NOMO-1 treated with dmso at 0.1 percent for 144 hours (cell line): ENCODE data around the gene MED15.
"Not testable (repeated sequence)": the region's sequence is repeated elsewhere in the genome, so short reads cannot be mapped to it uniquely, and the experiment has no call there.

Experiments used
- DNase-seq: peaks from one replicate; lab custom pipeline; 2025; ENCODE audit not compliant: unreplicated experiment; lab: John Stamatoyannopoulos, UW

MED15 gene

DNA sequence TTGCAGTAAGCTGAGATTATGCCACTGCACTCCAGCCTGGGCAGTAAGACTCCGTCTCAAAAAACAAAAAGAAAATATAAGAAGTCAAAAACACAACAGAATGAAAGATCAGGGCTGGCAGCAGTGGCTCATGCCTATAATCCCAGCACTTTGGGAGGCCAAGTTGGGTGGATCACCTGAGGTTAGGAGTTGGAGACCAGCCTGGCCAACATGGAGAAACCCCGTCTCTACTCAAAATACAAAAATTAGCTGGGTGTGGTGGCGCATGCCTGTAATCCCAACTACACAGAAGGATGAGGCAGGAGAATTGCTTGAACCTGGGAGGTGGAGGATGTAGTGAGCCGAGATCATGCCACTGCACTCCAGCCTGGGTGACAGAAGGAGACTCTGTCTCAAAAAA lies 87.1 kb downstream of the MED15 start:
- not testable (repeated sequence) for DNase-seq

GRCh38 chr22:20595461-20595860 lies 88.1 kb downstream of the MED15 start:
- no peak for DNase-seq

GRCh38 chr22:20599117-20599516 lies 91.7 kb downstream of the MED15 start:
- DNase-seq, result no peak

DNA sequence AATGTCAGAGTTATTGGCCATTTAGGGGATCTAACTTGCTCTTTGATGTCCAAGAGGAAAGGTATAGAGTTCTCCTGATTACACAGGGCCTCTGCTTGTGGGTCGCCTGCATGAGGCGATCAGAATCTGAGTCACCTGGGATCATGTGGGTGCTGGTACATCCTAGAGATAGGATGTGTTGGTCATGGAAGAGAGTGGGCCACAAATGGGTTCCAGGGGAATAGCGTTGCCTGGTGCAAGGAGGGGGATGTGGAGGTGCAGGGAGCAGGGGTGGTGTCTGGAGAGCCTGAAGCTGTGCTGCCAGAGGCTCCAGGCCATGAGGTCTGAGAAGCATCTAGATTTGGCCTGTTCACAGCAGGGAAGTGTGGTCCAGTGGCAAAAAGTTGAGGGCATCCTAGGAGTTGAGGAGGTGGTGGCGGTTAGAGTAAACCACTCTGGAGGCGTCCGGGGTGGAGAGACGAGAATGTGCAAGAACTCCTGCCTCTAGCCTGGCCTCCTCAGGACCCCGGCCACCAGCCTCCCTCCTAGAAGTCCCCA lies 92.8 kb downstream of the MED15 start:
- DNase-seq, result no peak

DNA sequence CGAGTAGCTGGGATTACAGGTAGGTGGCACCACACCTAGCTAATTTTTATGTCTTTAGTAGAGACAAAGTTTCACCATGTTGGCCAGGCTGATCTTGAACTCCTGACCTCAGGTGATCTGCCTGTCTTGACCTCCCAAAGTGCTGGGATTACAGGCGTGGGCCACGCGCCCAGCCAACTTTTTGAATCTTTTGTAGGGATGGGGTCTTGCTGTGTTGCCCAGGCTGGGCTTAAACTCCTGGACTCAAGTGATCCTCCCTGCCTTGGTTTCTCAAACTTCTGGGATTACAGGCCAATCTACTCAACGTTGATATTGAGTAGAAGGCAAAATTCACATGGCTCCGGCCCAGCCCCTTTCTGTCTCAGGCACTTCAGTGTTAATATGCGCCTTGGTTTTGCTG lies 93.9 kb downstream of the MED15 start:
- DNase-seq, result no peak

DNA sequence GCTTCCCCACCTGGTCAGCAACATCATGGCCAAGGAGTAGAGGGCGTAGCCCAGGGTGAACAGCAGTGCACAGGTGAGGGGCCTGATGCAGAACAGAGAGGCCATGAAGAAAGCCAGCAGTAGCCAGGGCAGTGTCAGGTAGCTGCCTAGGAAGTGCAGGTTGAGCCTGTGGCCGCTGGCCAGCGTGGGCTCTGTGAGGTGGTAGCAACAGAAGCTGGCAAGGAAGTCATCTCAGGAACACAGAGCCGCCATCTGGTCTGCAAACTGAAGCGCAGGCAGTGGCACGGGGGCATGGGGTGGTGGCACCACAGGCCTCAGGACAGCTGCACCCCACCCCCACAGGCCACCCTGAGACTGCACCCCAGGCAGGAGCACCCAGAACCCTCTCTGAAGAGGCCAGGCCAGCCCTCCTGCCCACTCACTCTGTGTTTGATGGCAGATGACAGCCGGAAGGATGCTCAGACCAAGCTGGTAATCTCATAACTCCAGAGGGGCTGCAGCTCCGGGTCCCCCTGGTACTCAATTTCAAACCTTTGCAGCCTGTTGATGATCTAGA lies 95.3 kb downstream of the MED15 start:
- DNase-seq, result no peak

GRCh38 chr22:20604092-20604747 lies 96.8 kb downstream of the MED15 start:
- DNase-seq, result no peak

DNA sequence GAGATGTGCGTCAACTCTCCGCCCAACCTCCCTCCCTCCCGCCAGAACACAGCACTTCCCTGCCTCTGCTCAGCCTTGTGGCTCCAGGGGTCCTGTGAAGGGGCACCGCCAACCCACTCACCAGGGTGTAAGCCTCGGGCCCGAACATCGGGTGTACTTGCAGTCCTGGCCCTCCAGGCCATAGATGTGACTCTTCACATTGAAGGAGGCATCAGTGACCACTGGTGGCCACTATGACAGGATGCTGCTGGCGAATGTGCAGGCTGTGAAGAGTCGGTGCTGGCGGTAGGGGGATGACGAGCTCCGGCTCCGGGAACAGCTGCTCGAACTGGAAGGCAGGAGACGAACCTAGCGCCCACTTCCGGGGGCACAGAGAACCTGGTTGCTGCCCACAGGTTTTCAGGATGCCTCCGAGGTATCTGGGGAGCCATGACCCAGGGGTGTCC lies 97.4 kb downstream of the MED15 start:
- no peak for DNase-seq

DNA sequence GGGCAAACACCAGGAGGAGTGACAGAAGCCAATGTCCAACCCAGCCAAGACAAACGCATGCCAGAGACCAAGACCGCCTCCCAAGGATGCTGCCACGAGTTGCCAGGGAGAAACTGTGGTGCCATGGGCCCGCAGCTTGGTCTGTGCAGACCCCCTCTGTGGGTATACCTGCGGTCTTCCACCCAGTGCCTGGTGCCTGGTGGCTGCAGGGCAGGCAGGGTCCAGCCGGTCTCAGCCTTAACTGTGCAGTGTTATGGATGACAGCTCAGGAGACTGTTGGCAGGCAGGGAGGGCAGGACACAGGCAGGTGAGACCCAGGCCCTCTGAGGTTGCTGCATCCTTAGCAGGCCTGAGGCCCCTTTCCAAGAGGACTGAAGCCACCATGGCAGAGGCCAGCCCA lies 97.9 kb downstream of the MED15 start:
- DNase-seq, result no peak

GRCh38 chr22:20606041-20606783 lies 98.8 kb downstream of the MED15 start:
- DNase-seq, result peak; percentile 53

DNA sequence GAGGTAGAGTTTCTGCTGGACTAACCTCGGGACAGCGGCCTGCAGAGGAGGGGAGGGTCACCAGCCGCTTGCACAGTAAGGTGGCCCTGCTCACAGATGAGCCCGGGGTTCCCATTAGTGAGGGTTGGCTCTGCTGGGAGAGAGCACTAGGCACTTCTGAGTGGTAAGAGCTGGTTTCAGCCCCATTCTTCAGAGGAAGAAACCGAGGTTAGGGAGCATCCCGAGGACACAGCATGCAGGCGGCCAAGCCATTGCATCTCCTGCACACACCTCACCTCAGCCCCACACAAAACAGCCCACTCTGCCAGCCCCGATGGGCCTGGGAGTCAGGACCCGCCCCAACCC lies 99.3 kb downstream of the MED15 start:
- no peak for DNase-seq

DNA sequence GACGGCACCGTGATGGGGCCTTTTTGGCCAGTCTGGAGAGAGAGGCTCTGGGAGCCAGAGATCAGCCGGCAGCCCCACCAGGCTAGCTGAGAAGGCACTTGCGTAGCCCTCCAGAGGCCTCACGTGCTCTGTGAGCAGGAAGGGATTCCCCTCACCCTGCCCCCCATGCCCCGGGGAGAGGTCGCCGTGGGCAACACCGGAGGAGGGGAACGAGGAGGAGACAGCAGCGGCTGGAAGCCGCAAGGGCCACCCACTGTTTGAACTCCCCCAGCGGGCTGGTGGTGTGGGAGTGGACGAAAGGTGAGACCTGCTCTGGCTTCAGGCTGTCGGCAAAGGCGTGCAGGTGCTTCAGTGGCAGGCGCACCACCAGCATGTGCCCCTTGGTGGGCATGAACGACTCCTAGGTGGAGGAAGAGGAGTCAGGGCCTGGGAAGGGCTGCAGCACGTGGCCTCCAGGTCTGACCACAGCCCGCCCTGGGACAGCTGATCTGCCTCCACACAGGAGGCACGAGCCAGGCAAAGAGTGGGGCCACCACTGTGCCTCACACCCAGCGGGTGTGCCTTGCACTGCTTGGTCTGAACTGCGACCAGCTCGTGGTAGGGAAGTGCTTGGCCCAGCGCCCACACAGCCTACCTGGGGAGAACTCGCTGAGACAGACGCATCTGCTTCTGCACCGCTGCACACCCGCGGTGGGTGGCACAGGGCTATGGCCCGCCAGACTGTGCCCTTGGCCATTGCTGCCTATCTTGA lies 99.9 kb downstream of the MED15 start:
- no peak for DNase-seq

GRCh38 chr22:20610243-20610686 lies 102.9 kb downstream of the MED15 start:
- no peak for DNase-seq

DNA sequence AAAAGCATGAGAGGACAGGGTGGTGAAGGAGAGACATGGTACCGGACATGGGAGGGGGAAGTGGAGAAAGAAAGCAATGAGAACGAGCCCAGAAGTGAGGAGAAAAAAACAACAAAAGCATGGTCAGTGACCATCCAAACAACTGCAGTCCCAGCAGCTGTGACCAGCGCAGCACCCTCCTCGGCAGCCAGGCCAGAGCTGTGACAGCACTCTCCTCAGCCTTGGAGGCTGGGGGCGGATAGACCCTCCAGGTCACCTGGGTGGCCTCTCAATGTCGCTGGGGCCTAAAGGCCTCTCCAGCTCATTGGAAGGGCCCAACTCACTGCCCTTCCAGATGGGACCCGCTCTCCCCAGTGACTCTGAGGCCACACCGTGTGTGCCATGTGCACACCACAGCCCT lies 103.3 kb downstream of the MED15 start:
- no peak for DNase-seq

DNA sequence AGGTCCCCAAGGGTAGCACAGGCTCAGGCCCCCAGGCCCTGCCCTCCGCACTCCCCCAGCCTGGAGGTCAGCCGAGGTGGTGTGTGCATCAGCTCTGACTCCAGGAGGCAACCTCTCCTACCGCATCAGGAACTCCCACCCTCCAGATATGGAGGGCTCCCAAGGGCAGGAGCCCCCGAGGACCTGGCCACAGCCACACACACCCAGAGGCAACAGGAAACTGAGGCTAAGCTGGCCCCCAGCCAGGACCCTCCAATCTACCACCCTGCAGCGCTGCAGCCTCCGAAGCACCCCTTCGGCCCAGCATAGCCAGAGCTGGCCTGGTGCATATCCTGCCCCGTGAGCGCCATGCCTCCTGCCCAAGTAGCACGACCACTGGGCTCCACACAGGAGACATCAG lies 104.0 kb downstream of the MED15 start:
- DNase-seq, result no peak

DNA sequence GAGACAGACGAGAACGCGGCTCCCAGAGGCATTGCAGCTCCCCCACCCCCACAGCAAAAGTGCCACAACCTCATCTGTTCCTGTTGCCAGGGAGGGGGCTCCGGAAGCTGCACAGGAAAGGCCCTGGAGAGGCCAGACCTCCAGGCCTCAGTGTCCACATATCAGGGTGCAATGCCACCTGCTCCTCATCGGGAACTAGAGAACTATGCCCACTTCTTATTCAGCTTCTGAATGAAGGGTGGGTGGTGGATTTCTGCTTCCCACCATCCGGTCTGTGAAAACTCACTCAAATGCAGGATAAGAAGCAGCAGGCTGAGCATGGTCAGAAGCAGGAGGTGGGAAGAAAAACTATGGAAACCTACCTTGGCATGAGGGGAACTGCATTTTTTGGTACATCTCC lies 105.9 kb downstream of the MED15 start:
- DNase-seq, result no peak

GRCh38 chr22:20615021-20615420 lies 107.6 kb downstream of the MED15 start:
- DNase-seq, result no peak

GRCh38 chr22:20615533-20616450 lies 108.4 kb downstream of the MED15 start:
- DNase-seq, result no peak

- no peak for DNase-seq
Observed at GRCh38 chr22:20616451-20617043, 109.1 kb downstream of the MED15 start.

DNA sequence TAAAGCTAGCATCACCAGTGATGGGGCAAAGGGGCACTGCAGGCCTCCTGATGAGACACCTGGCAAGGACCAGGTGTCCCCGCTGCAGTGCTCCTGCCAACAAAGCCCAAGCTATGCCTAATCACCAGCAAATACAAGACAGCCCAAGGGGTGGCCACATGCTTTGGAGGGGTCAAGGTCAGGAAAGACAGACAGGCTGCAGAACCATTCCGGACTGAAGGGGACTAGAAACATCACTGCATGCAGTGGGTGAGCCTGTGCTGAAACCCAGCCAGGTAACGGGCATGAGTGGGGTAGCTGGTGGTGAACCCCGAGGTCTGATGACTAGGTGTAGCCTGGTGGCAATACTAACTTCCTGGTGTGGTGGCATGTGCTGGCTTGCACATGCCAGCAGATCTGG lies 111.1 kb downstream of the MED15 start:
- no peak for DNase-seq
